ENCODE results near the gene FGF6.

- TF ChIP-seq POLR2A (IDR thresholded peaks at IDR 0.05) (no peak), CTCF (IDR thresholded peaks at IDR 0.05) (no peak)
These were observed 11.3 kb downstream of the FGF6 start for GRCh38 chr12:4434301-4434700.

All from uterus (tissue), 2 donors.